Choroid plexus epithelial cell (primary cell): ENCODE results near the gene TMOD1.
"Not testable (repeated sequence)": the region's sequence is repeated elsewhere in the genome, so short reads cannot be mapped to it uniquely, and the experiment has no call there.

Source experiments
- DNase-seq: peaks from one replicate; pipeline ENCODE4 v3.0.0-alpha.2; 2010; ENCODE audit warnings: low read depth
- H3K4me3 ChIP-seq: 2 replicates; pipeline ENCODE4 v1.5.1; 2011; ENCODE audit warnings: low read depth, mild to moderate bottlenecking, control low read depth, low read length, moderate library complexity
- TF ChIP-seq, protein P1 (sequence below): conservative IDR thresholded peaks from 2 replicates; pipeline ENCODE4 v1.5.1; 2011; ENCODE audit warnings: low read depth, mild to moderate bottlenecking, control low read depth, inconsistent platforms, low read length, moderate library complexity

Gene TMOD1

DNA sequence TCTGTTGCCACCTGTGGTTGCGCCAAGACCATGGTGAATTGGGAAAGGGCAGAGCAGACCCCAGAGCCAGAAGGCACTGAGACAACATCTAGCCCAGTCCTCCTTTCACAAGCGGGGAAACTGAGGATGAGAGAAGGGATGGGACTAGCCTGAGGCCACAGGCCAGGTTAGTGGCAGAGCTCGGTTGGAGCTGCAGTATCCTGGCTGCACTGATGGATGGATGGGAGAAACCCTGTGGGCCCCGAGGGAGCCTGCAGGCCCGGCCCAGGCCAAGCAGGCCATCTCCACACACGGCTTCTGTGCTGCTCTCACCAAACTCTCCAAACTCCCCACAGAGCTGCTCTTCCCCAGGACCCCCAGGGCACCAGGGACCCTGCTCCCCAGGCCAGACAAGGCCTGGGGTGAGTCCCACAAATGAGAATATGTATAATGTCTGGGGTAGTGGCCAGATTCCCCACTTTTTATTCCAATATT lies 71.5 kb downstream of the TMOD1 start:
- no peak overlapping the region for H3K4me3 ChIP-seq
- DNase-seq: no peak
- TF ChIP-seq, protein P1, sequence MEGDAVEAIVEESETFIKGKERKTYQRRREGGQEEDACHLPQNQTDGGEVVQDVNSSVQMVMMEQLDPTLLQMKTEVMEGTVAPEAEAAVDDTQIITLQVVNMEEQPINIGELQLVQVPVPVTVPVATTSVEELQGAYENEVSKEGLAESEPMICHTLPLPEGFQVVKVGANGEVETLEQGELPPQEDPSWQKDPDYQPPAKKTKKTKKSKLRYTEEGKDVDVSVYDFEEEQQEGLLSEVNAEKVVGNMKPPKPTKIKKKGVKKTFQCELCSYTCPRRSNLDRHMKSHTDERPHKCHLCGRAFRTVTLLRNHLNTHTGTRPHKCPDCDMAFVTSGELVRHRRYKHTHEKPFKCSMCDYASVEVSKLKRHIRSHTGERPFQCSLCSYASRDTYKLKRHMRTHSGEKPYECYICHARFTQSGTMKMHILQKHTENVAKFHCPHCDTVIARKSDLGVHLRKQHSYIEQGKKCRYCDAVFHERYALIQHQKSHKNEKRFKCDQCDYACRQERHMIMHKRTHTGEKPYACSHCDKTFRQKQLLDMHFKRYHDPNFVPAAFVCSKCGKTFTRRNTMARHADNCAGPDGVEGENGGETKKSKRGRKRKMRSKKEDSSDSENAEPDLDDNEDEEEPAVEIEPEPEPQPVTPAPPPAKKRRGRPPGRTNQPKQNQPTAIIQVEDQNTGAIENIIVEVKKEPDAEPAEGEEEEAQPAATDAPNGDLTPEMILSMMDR: no peak

DNA sequence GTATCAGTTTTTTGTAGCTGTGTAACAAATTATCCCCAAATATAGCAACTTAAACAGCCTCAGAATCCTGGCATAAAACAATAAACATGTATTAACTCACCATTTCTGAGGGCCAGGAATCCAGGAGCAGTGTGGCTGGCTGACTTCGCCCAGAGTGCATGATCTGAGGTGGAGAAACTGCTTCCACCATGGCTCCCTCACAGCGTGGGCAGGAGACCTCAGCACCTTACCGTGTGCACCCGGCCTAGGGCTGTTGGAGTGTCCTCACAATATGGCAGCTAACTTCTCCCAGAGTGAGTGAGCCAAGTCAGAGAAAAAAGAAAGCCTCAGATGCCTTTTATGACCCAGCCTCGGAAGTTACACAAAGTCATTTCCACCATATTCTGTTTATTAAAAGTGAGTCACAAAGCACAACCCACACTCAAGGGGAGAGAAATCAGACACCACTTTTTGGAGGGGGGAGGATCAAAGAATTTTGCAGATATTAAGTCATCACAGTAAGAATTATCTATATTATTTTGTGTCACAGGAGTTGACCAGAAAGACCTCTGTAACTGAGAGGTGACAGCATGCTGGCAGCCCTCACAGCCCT lies 72.1 kb downstream of the TMOD1 start:
- H3K4me3 ChIP-seq: no peak overlapping the region
- TF ChIP-seq, protein P1: no peak
- DNase-seq: no peak

DNA sequence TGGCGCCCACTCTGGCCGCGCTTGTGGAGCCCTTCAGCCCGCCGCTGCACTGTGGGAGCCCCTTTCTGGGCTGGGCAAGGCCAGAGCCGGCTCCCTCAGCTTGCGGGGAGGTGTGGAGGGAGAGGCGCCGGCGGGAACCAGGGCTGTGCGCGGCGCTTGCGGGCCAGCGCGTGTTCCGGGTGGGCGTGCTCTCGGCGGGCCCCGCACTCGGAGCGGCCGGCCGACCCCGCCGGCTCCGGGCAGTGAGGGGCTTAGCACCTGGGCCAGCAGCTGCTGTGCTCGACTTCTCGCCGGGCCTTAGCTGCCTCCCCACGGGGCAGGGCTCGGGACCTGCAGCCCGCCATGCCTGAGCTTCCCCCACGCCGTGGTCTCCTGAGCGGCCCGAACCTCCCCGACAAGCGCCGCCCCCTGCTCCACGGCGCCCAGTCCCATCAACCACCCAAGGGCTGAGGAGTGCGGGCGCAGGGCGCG lies 72.7 kb downstream of the TMOD1 start:
- not testable (repeated sequence) for H3K4me3 ChIP-seq, DNase-seq

DNA sequence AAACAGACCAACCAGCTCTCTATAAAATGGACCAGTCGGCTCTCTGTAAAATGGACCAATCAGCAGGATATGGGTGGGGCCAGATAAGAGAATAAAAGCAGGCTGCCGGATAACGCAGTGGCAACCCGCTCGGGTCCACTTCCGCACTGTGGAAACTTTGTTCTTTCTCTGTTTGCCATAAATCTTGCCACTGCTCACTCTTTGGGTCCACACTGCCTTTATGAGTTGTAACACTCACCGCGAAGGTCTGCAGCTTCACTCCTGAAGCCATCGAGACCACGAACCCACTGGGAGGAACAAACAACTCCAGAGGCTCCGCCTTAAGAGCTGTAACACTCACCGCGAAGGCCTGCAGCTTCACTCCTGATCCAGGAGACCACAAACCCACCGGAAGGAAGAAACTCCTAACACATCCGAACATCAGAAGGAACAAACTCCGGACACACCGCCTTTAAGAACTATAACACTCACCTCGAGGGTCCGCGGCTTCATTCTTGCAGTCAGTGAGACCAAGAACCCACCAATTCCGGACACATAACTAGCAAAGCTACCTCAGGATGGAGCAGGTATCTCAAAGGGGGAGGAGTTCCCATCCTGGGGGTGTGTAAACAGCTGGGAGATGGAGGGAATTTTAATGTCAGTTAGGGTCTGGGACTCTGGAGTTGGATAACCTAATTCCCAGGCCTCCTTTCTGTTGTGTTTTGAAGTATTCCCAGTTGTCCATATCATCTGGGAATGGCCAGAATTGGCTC lies 73.6 kb downstream of the TMOD1 start:
- H3K4me3 ChIP-seq, DNase-seq: not testable (repeated sequence)

DNA sequence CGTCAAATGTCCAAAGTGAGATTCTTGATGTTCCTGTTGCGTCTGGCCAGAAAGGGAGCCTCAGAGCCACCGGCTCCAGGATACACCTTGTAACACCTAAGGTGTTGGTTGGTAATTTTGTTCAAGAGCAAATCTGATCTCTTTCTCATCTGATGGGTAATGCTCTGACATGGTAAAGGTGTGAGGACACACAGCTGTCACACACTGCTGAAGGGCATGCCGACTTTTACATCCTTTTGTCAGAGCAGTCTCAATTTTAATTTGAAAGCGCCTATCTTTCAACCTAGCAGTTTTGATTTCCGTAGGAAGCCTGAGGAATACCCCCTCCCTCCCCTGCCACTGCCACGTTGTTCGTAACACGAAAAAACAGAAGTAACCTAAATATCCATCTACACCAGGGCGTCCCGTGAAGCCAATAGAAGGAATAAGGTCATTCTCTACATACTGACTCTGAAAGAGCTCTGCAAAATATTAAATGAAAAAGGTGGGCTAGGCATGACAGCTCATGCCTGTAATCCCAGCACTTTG lies 74.3 kb downstream of the TMOD1 start:
- TF ChIP-seq, protein P1: no peak
- DNase-seq: no peak
- H3K4me3 ChIP-seq: no peak overlapping the region

DNA sequence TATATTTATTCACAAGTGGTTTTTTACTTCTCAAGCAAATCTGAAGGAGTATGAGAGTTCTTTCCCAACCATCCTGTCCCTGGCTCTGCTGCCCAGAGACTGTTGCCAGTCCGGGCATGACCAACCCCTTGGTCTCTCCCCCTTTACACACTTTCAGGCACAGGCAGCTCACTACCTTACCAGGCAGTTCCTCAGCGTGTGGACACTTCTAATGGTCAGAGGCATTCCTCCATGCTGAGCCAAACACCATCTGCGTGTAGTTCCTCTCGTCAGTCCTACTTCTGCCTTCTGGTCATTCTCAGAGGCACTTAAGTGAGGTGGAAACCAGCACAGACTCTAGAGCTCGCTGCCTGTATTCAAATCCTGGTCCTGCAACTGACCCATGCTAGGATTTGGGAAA lies 75.6 kb downstream of the TMOD1 start:
- no peak for DNase-seq
- TF ChIP-seq, protein P1: no peak
- H3K4me3 ChIP-seq: no peak overlapping the region

DNA sequence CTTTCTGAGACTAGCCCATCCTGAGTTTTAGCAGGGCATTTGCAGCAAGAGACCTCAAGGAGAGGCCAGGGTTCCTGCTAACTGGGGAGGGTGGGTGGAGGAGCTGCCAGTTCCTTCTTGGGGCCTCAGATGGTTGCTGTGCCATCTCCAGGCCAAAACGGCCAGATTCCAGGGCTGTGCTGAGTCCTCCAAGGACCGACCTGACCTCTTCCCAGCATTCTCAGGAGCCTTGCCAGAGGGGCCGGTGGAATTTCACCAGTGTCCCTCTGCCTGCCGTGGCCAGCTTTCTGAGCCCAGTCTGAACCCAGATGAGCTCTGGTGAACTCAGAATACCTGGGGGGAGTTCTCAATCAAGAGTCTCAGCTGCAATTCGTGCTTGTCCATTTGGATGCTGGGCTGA lies 77.4 kb downstream of the TMOD1 start:
- no peak for DNase-seq
- no peak overlapping the region for H3K4me3 ChIP-seq
- TF ChIP-seq, protein P1: no peak

DNA sequence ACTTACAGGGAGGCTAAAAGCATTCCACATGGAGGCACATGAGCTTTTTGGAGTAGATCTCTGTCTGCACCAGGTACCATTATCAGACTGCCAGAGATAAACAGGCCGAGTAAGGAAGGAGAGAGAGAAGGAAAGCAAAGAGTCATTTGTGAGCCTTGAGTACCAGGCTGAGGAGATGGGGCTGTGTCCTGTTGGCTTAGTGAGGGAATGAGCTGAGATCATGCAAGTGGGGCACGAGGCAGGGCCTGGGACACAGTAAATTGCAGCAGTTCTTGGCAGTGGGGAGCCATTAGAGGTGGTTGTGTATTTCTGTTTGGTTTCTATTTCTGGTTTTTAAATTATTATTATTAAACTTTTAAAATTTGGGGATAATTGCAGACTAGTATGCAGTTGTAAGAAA lies 78.4 kb downstream of the TMOD1 start:
- TF ChIP-seq, protein P1: no peak

DNA sequence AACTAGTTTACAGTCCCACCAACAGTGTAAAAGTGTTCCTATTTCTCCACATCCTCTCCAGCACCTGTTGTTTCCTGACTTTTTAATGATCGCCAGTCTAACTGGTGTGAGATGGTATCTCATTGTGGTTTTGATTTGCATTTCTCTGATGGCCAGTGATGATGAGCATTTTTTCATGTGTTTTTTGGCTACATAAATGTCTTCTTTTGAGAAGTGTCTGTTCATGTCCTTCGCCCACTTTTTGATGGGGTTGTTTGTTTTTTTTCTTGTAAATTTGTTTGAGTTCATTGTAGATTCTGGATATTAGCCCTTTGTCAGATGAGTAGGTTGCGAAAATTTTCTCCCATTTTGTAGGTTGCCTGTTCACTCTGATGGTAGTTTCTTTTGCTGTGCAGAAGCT lies 80.1 kb downstream of the TMOD1 start:
- not testable (repeated sequence) for DNase-seq, H3K4me3 ChIP-seq

More for the DNA sequence above, 78.4 kb downstream of the TMOD1 start:
- H3K4me3 ChIP-seq: no peak overlapping the region
- no peak for DNase-seq

DNA sequence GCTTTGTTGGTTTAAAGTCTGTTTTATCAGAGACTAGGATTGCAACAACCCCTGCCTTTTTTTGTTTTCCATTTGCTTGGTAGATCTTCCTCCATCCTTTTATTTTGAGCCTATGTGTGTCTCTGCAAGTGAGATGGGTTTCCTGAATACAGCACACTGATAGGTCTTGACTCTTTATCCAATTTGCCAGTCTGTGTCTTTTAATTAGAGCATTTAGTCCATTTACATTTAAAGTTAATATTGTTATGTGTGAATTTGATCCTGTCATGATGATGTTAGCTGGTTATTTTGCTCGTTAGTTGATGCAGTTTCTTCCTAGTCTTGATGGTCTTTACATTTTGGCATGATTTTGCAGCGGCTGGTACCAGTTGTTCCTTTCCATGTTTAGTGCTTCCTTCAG lies 83.3 kb downstream of the TMOD1 start:
- H3K4me3 ChIP-seq, DNase-seq: not testable (repeated sequence)

DNA sequence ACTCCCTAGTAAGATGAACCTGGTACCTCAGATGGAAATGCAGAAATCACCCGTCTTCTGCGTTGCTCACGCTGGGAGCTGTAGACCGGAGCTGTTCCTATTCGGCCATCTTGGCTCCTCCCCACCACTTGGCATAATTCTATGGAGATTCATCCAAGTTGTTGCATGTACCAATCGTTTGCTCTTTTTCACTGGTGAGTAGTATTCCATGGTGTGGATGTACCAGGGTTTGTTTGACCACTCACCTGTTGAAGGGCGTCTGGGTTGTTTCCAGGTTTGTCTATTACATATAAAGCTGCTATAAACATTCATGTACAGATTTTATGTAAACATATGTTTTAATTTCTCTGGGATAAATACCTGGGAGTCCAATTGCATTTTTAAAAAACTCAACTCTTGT lies 85.4 kb downstream of the TMOD1 start:
- not testable (repeated sequence) for H3K4me3 ChIP-seq, DNase-seq
